Small intestine (tissue), 7 donors: ENCODE data around the gene SLC39A2. TPM values are rescaled to one million over a fixed set of nuclear protein-coding genes. Genes with fewer than 3 reads are reported as not detected.
"Not testable (repeated sequence)": the region's sequence is repeated elsewhere in the genome, so short reads cannot be mapped to it uniquely, and the experiment has no call there.

Experiments
- DNase-seq, 2 donors: peaks; one replicate each; pipeline versions ENCODE4 v3.0.0 to v3.0.0-alpha.2; 2013
- FAIRE-seq: peaks from 2 replicates; lab custom pipeline; 2012; peaks lifted over from hg19 to GRCh38; lab: Jason Lieb, UNC
- H3K27ac ChIP-seq, 3 donors: one replicate each; pipeline ENCODE4 v1.5.1; 2013; ENCODE audit warnings: low read length in 2 of 3, mild to moderate bottlenecking in 2 of 3, control low read depth in 1 of 3, inconsistent platforms in 1 of 3, low read depth in 1 of 3, moderate library complexity in 1 of 3
- H3K27me3 ChIP-seq, 3 donors: one replicate each; pipeline ENCODE4 v1.6.1; 2013; ENCODE audit warnings: low read length in 3 of 3, inconsistent platforms in 1 of 3; ENCODE audit not compliant: control insufficient read depth in 3 of 3, insufficient read depth in 3 of 3
- H3K36me3 ChIP-seq, 3 donors: one replicate each; pipeline ENCODE4 v1.6.1; 2013; ENCODE audit warnings: low read length in 3 of 3, inconsistent platforms in 1 of 3, low read depth in 1 of 3, mild to moderate bottlenecking in 1 of 3, moderate library complexity in 1 of 3; ENCODE audit not compliant: control insufficient read depth in 3 of 3, insufficient read depth in 2 of 3
- H3K4me1 ChIP-seq, 3 donors: one replicate each; pipeline ENCODE4 v1.6.1; 2013; ENCODE audit warnings: low read length in 2 of 3, inconsistent platforms in 1 of 3, low read depth in 1 of 3, mild to moderate bottlenecking in 1 of 3, moderate library complexity in 1 of 3; ENCODE audit not compliant: control insufficient read depth in 3 of 3, insufficient read depth in 2 of 3
- H3K4me3 ChIP-seq, 3 donors: one replicate each; pipeline ENCODE4 v1.5.1; 2013; ENCODE audit warnings: low read length in 3 of 3, control low read depth in 1 of 3, inconsistent platforms in 1 of 3, low read depth in 1 of 3, mild to moderate bottlenecking in 1 of 3, moderate library complexity in 1 of 3
- H3K9me3 ChIP-seq, 2 donors: one replicate each; pipeline ENCODE4 v1.6.1; 2013; ENCODE audit warnings: low read depth in 1 of 2, low read length in 1 of 2; ENCODE audit not compliant: control insufficient read depth in 2 of 2, insufficient read depth in 1 of 2
- WGBS, 3 donors: extraction: QIAGEN DNeasy Blood & Tissue Kit; methylation state at CpG; one replicate each; pipeline ENCODE4 v1.1.7; 2013; 5-methylcytosine and 5-hydroxymethylcytosine counted together
- polyA plus RNA-seq, 4 donors: library from polyadenylated mRNA; stranded (reverse) in 3 of 4; unstranded in 1 of 4; fragments of 200-250 nt in 3 of 4; fragments of 120-200 nt in 1 of 4; gene quantifications; one replicate each; pipeline versions ENCODE4 v1.2.1 to v1.2.3, GENCODE V29; 2013
- donor health status: healthy with polysubstance abuse.
- donor health status: control.
- donor health status: control.
- donor health status: Bipolar disorder and iron deficiency.
- donor health status: healthy.

SLC39A2 gene
- polyA plus RNA-seq, 4 donors = 0.04 to 0.67 (median 0.16) TPM; not detected in 1

DNA sequence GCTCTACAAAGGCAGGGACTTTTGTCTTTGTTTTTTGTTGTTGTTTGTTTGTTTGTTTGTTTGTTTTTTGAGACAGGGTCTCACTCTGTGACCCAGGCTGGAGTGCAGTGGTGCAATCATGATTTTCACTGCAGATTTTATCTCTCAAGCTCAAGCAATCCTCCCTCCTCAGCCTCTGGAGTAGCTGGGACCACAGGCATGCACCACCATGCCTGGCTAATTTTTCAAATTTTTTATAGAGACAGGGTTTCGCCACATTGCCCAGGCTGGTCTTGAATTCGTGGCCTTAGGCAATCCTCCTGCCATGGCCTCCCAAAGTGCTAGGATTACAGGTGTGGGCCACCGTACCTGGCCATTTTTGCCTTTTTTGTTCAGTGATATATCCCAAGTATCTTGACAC is 41.8 kb downstream of the SLC39A2 start:
- 73 to 83% (median 76%) methylated on average over 3 of the region's 3 CpGs for WGBS, 3 donors
- not testable (repeated sequence) for H3K9me3 ChIP-seq, H3K36me3 ChIP-seq, H3K4me3 ChIP-seq, DNase-seq, H3K27ac ChIP-seq, FAIRE-seq, H3K27me3 ChIP-seq
- H3K4me1 ChIP-seq = peaks cover 0 to 37% (median 5%) of the 10 kb centered on the region in 3 donors

DNA sequence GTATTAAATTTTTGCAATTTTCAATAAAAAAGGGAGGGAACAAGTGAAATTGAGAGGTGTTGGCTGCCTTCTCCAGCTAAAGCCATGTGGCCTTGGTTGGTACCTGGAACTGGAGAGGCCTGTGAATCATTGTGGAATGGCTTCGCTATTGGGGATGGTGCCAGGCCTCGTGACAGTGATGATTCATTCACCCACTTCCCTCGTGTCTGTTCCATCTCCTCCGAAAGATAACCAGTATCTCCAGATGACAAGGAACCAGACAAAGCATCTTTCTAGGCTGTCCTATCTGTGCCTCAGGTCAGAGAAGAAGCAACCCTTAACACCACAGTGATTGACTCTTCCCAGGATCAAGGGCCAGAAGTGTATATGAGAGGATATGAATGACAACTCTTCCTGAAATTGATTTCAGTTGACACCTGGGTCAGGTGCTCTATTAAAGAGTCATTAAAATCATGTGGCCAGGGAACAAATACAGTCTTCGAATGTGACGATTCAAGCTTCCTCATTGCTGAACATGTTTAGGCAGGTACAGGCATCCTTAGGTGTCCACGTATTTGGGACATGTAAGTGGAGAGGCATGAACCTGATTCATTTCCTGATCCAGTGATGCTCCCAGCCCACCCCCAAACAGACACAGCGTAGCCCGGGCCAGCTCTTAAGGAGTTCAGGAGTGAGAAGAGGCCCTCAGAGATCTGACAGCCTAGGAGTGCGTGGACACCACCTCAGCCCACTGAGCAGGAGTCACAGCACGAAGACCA is 42.8 kb downstream of the SLC39A2 start, which contains the start of gene RNASE7:
Gene RNASE7 (plus strand): TSS at position 687 of the 758 bp plus-strand sequence. CDS start 631 bp downstream, outside the sequence.
- H3K36me3 ChIP-seq = no peaks in the 10 kb centered on the region
- WGBS, 3 donors = 68 to 79% (median 78%) methylated on average over 11 of the region's 11 CpGs
- no peaks in the 10 kb centered on the region for H3K27me3 ChIP-seq
- H3K9me3 ChIP-seq = no peaks in the 10 kb centered on the region
- FAIRE-seq (no peak), DNase-seq (no peak)
- peaks cover 0 to 33% (median 5%) of the 10 kb centered on the region in 3 donors for H3K4me1 ChIP-seq
- no peak within 1 kb of the TSS for H3K27ac ChIP-seq
- no peak within 1 kb of the TSS for H3K4me3 ChIP-seq

DNA sequence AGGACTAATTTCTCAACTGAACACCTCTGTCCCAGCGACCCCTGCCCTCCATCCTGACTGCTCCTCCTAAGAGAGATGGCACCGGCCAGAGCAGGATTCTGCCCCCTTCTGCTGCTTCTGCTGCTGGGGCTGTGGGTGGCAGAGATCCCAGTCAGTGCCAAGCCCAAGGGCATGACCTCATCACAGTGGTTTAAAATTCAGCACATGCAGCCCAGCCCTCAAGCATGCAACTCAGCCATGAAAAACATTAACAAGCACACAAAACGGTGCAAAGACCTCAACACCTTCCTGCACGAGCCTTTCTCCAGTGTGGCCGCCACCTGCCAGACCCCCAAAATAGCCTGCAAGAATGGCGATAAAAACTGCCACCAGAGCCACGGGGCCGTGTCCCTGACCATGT is 43.8 kb downstream of the SLC39A2 start:
- Histone ChIP-seq H3K4me3 (no peak overlapping the region), H3K4me1 (peaks cover 0 to 29% (median 5%) of the 10 kb centered on the region in 3 donors)
- WGBS, 3 donors = 62 to 67% (median 65%) methylated on average over 8 of the region's 8 CpGs

DNA sequence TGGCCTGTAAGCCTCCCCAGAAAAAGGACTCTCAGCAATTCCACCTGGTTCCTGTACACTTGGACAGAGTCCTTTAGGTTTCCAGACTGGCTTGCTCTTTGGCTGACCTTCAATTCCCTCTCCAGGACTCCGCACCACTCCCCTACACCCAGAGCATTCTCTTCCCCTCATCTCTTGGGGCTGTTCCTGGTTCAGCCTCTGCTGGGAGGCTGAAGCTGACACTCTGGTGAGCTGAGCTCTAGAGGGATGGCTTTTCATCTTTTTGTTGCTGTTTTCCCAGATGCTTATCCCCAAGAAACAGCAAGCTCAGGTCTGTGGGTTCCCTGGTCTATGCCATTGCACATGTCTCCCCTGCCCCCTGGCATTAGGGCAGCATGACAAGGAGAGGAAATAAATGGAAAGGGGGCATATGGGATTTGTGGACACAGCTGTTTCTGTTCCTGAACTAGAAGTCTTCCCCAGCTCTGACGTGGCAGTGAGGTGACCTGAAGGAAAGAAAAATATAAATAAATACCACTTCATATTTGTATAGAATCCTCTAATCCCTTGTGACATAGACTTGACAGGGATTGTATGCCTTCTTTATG is 44.4 kb downstream of the SLC39A2 start:
- Histone ChIP-seq H3K4me3 (no peak overlapping the region), H3K36me3 (no peaks in the 10 kb centered on the region), H3K9me3 (no peaks in the 10 kb centered on the region), H3K27me3 (no peaks in the 10 kb centered on the region), H3K27ac (no peak overlapping the region), H3K4me1 (peaks cover 0 to 23% (median 5%) of the 10 kb centered on the region in 3 donors)
- 29 to 60% (median 44%) methylated on average over 2 of the region's 2 CpGs for WGBS, 3 donors
- FAIRE-seq = no peak
- DNase-seq = no peak

More for the DNA sequence above, 43.8 kb downstream of the SLC39A2 start:
- Histone ChIP-seq H3K27ac (no peak overlapping the region), H3K36me3 (no peaks in the 10 kb centered on the region), H3K27me3 (no peaks in the 10 kb centered on the region), H3K9me3 (no peaks in the 10 kb centered on the region)
- FAIRE-seq = no peak
- DNase-seq = no peak

DNA sequence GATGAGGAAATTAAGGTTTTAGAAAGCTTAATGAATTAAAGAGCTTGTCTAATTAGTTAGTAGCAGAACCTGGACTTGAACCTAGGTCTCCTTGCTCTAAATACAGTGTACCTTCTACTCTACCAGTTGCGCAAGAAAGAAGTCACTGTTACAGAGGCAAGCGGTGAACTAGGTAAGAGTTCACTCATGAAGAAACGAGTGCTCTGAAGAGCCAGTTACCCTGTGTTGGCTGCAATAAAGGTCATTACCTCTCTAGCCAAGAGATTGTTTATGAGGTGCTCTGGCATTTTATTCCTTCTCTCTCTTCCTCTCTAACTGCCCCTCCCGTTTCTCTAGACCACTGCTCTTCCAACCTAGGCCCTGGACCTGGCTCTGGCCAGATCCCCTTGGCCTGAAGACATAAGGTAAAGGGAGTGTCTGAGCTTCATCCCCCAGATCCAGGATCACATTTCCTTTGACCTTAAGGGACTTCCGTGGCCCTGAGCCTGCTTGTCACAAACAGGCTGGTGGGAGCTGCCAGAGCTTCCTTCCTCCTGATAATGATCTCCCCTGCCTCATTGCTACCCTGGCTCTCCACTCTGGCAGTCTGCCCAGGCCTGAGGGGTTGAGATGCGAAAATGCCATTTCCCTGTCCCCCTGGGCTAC is 45.0 kb downstream of the SLC39A2 start:
- Histone ChIP-seq H3K9me3 (no peaks in the 10 kb centered on the region), H3K4me3 (no peak overlapping the region), H3K27ac (peak overlapping the region in 1 of 3 donors; percentile 23), H3K36me3 (no peaks in the 10 kb centered on the region), H3K4me1 (peaks cover 0 to 17% (median 5%) of the 10 kb centered on the region in 3 donors), H3K27me3 (no peaks in the 10 kb centered on the region)
- WGBS, 3 donors = 32 to 38% (median 33%) methylated on average over 6 of the region's 6 CpGs
- peak; percentile 40 to 74 for DNase-seq
- FAIRE-seq = no peak

DNA sequence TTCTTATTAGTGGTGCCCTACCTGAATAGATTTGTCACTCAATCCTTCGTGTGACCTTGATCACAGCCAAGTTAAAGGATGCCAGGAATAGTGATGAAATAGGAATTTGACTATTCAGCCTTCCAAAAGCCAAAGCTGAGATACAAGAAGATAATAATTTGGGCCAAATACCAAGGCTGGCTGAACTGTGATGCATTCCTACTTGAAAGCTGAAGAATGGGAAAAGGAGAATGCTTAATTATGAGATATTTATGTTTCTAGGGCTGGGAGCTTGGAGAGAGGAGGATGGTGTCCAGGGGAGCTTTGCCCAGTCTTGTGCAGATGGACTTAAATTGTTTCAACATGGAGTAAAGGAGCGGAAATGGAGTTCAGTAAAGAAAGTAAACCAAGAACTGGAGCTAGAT is 48.3 kb downstream of the SLC39A2 start:
- FAIRE-seq (no peak), DNase-seq (no peak)
- Histone ChIP-seq H3K27ac (no peak overlapping the region), H3K9me3 (no peaks in the 10 kb centered on the region), H3K36me3 (no peaks in the 10 kb centered on the region), H3K27me3 (no peaks in the 10 kb centered on the region), H3K4me1 (peaks cover 0 to 8% (median 5%) of the 10 kb centered on the region in 3 donors), H3K4me3 (no peak overlapping the region)
- WGBS, 3 donors = 55 to 93% (median 82%) methylated on average over 2 of the region's 2 CpGs

DNA sequence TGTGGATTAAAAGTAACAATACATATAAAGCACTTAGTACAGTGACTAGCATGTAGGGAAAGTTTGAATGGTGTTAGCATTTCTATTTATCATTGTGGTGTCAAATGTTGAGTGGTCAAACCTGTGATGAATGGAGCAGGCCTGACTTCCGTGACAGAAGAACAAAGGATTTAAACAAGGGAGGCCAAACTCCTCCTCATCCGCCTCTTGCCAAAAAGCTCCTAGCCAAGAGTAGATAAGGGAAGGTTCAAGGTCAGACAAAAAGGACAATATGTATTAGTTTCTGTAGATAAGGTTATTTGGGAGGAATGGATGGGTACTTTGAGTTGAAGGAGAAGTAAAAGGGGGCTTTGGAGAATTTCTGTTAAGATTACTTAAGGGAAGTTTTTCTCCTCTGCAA is 49.5 kb downstream of the SLC39A2 start:
- no peak for FAIRE-seq
- WGBS, 3 donors = 26 to 61% (median 50%) methylated on average over 2 of the region's 2 CpGs

DNA sequence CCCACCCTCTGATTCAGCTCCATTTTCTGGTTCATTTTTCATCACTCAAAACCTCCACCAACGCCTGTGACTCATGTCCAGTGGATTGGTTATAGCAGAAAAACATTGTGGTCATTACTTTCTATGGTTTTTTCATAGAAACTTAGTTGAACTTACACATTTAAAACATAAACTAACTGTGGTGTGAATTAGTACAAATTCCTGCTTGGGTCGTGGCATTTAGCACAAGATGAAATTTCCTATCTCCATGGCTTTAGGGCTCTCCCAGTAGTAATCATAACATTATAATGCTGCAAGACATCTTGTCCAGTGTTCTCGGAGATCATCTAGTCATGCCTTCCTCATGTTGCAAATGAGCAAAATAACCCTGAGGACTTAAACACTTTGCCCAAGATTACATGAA is 50.2 kb downstream of the SLC39A2 start:
- Histone ChIP-seq H3K4me3 (no peak overlapping the region), H3K27ac (no peak overlapping the region), H3K27me3 (no peaks in the 10 kb centered on the region), H3K36me3 (no peaks in the 10 kb centered on the region), H3K9me3 (no peaks in the 10 kb centered on the region), H3K4me1 (peaks cover 0 to 9% (median 0%) of the 10 kb centered on the region in 3 donors)
- 75 to 84% (median 76%) methylated on average over 3 of the region's 3 CpGs for WGBS, 3 donors
- FAIRE-seq = no peak
- no peak for DNase-seq

More for the DNA sequence above, 49.5 kb downstream of the SLC39A2 start:
- Histone ChIP-seq H3K9me3 (no peaks in the 10 kb centered on the region), H3K4me1 (peaks cover 0 to 7% (median under 1%) of the 10 kb centered on the region in 3 donors), H3K27ac (no peak overlapping the region), H3K36me3 (no peaks in the 10 kb centered on the region), H3K27me3 (no peaks in the 10 kb centered on the region), H3K4me3 (no peak overlapping the region)
- DNase-seq = no peak
